ENCODE measurements around the gene FAM20A.

The FAM20A gene

DNA sequence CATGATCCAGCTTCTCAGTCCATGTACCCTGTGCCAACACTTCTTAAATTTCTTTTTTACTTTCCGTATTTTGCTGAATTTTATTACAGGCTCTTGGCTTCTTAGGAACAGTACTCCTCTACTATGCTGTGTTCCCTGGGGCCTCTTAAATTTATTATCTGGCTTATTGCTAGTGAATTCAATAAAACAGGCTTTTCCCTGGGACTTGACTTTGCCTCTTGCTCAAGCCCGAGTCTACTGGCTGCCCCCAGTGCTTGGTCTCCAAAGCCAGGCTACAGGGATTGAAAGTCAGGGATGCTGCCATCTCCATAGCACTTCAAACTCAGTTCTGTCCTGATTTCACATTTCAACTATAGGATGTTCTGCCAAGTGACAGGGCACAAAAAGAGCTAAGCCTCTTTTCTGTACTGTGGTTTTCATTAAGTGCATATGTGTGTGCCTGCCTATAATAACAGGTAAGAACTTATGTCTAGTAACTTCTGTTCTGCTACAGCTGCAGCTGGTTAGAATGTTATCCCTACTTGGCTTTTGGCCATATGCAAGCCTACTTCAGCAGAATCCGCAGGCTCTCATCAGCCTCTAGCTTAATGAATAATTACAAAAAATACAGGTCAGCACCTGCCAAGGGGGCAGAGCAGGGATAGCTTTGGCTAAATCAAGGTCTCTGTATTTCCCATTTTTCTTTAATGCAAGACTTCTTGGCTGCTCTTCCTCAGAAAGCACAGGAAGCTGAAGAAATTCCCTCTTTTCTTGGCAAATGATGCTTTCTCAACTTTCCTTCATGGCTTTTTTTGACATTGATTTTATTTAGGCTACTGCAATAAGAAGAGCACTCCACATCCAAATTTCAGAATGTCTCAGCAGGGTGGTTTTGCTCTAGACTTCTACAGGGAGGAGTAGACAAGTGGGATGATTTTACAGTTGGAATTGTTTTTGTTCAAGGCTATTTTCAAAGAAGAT is 8.2 kb downstream of the FAM20A start:
- in situ Hi-C loops (cut with MboI; ENCODE audit: low sequenced_read_pairs, unreplicated experiment): no loop called here
- TF ChIP-seq, protein P1, sequence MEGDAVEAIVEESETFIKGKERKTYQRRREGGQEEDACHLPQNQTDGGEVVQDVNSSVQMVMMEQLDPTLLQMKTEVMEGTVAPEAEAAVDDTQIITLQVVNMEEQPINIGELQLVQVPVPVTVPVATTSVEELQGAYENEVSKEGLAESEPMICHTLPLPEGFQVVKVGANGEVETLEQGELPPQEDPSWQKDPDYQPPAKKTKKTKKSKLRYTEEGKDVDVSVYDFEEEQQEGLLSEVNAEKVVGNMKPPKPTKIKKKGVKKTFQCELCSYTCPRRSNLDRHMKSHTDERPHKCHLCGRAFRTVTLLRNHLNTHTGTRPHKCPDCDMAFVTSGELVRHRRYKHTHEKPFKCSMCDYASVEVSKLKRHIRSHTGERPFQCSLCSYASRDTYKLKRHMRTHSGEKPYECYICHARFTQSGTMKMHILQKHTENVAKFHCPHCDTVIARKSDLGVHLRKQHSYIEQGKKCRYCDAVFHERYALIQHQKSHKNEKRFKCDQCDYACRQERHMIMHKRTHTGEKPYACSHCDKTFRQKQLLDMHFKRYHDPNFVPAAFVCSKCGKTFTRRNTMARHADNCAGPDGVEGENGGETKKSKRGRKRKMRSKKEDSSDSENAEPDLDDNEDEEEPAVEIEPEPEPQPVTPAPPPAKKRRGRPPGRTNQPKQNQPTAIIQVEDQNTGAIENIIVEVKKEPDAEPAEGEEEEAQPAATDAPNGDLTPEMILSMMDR (IDR thresholded peaks at IDR 0.05; ENCODE audit: borderline replicate concordance, control extremely low read depth, extremely low read depth, insufficient read depth, missing control alignments): no peak
- no peak for DNase-seq (ENCODE audit: low spot score)

GRCh38 chr17:68592009-68592408 is 9.2 kb downstream of the FAM20A start:
- no peak for DNase-seq (ENCODE audit: low spot score)
- in situ Hi-C loops (cut with MboI; ENCODE audit: low sequenced_read_pairs, unreplicated experiment): no loop called here
- TF ChIP-seq, protein P1 (IDR thresholded peaks at IDR 0.05; ENCODE audit: borderline replicate concordance, control extremely low read depth, extremely low read depth, insufficient read depth, missing control alignments): no peak

DNA sequence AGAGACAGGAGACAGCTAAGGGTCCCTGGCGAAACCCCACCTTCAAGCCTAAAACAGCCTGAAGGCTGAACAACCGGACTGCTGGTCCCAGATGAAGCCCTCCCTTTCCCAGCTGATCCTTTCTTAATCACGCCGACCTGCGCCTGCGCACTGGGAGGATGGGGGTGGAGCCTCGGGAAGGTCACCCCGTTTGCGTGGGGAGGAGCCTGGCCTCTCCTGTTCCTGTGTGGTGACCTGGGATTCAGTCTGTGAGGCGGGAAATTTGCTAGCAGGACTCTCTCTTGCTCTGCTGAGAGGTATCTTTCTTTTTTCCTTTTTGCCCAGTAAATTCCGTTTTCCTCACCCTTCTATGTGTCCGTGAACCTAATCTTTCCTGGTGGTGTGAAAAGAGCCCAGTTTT is 9.6 kb downstream of the FAM20A start:
- in situ Hi-C loops (cut with MboI; ENCODE audit: low sequenced_read_pairs, unreplicated experiment): no loop called here
- TF ChIP-seq, protein P1 (IDR thresholded peaks at IDR 0.05; ENCODE audit: borderline replicate concordance, control extremely low read depth, extremely low read depth, insufficient read depth, missing control alignments): no peak
- DNase-seq (ENCODE audit: low spot score): no peak

DNA sequence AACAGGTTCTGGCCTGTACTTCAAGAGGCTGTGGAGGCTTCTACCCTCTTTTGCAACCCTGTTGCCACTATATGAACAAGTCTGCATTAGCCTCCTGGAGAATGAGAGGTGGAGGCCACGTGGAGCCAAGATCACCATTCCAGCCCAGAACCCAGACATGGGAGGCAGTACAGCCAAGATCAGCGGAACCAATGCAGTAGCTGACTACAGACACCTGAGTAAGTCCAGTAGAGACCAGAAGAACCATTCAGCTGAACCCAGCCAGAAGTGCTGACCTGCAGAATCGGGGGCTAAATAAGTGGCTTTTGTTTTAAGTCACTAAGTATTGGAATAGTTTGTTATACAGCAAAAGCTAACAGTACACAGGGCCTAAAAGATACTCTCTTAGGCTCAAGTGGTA is 12.1 kb downstream of the FAM20A start:
- TF ChIP-seq, protein P1 (IDR thresholded peaks at IDR 0.05; ENCODE audit: borderline replicate concordance, control extremely low read depth, extremely low read depth, insufficient read depth, missing control alignments): no peak
- in situ Hi-C loops (cut with MboI; ENCODE audit: low sequenced_read_pairs, unreplicated experiment): no loop called here
- no peak for DNase-seq (ENCODE audit: low spot score)

GRCh38 chr17:68588362-68588761 is 12.8 kb downstream of the FAM20A start:
- in situ Hi-C loops (cut with MboI; ENCODE audit: low sequenced_read_pairs, unreplicated experiment): no loop called here
- TF ChIP-seq, protein P1 (IDR thresholded peaks at IDR 0.05; ENCODE audit: borderline replicate concordance, control extremely low read depth, extremely low read depth, insufficient read depth, missing control alignments): no peak
- DNase-seq (ENCODE audit: low spot score): no peak

DNA sequence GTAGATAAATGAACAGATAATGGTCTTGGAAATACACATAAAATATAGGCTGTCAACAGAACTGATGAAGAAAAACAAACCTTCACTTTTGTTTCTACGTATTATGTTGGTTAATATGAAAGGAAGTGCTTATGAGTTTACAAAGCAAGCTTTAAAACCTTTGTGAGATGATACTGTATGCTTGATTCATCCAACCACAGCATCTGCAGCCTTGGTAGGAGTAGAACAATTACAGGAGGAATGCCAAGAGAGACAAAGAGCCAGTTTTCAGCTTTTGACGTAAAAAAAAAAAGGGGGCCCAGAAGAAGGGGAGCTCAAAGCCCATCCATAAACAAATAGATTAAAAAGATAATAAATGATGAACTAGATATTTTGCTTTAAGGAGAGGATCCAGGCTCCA is 13.3 kb downstream of the FAM20A start:
- TF ChIP-seq, protein P1 (IDR thresholded peaks at IDR 0.05; ENCODE audit: borderline replicate concordance, control extremely low read depth, extremely low read depth, insufficient read depth, missing control alignments): no peak
- DNase-seq (ENCODE audit: low spot score): no peak
- in situ Hi-C loops (cut with MboI; ENCODE audit: low sequenced_read_pairs, unreplicated experiment): no loop called here
